ENCODE results near the gene SPATA2.
"Not testable (repeated sequence)": the region's sequence is repeated elsewhere in the genome, so short reads cannot be mapped to it uniquely, and the experiment has no call there.

Gene SPATA2

DNA sequence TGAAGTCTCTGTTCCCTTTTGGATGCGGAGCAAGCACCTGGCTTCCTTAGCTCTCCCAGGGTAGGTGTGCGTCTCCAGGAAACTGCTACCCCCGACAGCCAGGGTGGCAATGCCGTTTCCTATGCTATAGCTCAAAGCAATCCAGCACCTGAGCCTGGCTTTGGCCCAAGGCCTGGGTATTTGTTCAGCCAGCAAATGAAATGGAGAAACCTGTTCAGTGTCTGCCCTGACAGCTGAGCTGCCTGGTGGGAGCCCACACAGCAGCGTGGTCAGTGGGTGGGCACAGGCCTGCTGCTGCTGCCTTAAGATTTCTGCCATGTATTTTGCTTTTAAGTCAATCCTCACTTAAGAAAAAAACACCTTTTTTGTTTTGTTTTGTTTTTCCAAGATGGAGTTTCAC, 13.7 kb downstream of the SPATA2 start:
- DNase-seq (ENCODE audit: low spot score) = no peak

DNA sequence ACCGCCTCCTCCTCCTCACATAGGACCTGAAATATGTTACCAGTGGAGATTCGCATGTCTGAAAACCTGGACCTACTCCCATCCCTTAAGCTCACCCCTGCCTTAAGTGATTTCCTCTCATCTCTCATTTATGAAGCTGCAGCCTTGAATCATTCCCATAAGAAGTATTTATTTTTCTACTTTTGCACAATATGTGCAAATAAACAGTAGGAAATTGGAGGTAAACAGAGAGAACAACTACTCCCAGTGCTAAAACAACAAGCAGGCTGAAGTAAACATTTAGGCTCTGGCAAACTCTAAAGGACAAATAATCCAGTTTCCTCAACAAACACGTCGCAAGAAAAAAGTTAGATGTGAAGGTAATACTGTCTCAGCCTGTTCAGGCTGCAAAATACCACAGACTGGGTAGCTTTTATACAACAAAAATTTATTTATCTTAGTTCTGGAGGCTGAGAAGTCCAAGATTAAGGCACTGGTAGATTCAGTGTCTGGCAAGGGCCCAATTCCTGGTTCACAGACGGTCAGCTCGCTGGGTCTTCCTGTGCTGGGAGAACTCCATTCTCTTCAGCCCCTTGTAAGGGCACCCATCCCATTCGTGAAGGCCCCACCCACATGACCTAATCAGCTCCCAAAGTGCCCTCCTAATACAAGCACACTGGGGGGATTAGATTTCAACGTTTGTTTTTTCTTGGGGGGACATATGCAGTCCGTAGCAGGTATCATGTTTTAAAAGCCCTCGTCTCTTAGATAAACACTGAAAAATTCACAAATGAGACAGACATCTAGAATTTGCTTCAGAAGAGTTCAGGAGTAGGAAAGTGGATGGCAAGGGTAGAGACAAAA, 15.6 kb downstream of the SPATA2 start:
- DNase-seq (ENCODE audit: low spot score) = no peak

DNA sequence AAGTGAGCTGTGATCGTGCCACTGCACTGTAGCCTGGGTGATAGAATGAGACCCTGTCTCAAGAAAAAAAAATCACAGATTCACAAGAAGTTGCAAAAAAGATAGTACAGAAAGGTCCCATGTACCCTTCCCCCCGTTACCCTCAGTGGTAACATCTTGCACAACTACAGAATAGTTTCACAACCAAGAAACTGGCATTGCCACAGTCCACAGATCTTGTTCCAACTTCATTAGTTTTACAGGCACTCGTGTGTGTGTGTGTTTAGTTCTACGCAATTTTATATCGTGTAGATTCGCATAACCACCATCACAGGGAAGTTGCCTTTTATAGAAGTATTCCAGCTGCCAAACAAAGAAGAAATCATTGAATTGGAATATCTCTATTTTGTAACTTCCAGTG, 19.1 kb downstream of the SPATA2 start:
- DNase-seq (ENCODE audit: low spot score) = no peak

DNA sequence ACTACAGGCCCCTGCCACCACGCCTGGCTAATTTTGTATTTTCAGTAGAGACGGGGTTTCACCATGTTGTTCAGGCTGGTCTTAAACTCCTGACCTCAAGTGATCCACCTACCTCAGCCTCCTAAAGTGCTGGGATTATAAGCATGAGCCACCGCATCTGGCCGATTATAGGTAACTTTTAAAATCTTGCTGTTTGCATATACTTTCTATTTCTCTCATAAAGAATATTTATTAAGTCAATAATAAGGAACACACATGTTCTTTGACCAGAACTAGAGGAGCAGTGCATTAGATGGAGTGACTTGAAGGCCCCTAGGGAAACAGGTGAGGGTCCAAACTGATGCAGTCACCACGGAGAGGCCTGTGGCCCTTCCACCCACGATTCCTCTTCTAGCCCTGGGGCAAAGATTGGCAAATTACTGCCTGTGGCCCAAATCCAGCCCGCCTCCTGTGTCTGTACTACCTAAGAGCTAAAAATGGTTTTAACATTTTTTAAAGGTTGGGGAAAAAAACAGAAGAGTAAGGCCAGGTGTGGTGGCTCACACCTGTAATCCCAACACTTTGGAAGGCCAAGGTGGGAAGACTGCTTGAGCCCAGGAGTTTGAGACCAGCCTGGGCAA, 19.7 kb downstream of the SPATA2 start:
- not testable (repeated sequence) for DNase-seq (ENCODE audit: low spot score)

DNA sequence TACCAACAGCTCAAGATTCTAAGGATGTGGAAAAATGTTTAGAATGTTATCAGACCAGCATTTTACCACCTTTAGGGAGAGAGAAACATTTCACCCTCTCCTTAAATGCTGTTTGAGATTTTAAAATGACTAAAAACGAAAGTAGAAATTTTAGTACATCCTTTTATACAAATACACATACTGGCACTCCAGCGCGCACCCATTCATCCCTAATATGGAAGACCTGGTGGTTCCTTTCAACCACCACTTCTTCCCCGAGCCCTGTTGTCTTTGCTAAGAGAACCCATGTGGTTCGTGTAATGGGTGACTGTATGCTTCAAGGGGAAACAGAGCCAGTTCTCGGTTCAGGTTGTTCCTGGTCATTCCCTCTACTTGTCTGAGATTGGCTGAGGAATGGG, 21.3 kb downstream of the SPATA2 start:
- no peak for DNase-seq (ENCODE audit: low spot score)

DNA sequence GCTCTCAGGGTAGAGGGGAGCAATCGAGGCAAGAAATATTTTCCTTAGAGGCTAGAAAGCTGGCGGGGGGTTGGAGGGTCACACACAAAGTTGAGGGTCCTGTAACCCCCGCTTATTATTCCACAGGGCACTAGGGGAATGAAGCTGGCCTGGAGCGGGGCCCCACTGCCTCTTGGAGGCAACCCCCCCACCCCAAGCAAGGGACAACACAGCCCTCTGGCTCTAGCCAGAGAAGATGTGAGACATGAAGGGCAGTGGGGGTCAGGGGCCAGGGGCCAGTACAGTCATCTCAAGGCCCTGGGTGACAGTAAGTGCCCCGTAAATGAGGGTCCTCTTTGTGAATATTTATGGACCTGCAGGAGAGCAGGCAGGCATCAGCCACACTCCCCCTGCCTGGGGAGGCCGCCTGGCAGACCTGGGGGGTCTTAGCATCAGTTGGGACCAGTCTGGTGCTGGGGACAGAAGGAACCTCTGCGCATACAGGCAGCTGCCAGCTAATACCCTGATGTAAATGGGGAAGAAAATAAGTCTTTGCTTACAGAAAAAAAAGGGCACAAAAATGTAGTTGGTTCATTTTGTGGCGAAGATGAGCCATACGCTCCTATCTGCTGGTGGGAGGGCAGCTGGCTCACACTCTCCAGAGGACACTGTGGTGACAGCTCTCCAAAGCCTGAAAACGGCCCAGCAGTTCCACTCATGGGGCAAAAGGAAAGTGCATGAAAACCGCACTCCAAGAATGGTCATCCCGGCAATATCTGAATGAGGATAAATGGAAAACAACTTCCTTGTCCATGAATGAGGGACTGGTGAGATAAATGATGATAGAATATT, 21.9 kb downstream of the SPATA2 start:
- no peak for DNase-seq (ENCODE audit: low spot score)

DNA sequence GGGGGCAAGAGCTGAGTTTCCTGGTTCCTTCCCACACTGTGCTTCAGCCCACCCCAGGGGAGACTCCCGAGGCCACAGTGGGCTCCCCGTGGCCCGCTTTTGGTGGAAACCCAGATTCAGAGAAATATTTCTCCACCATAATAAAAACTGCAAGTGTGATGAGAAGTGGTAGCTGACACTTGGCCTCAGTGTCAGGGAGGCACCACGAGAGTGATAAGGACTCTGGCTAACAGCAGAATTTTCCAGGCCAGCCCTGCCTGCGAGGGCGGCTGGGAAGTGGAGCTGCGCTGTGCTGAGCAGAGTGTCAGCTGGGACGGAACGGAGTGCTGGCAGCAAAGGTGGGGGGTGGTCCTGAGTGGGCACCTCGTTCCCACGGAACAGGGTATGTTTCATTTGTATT, 22.5 kb downstream of the SPATA2 start:
- no peak for DNase-seq (ENCODE audit: low spot score)

DNA sequence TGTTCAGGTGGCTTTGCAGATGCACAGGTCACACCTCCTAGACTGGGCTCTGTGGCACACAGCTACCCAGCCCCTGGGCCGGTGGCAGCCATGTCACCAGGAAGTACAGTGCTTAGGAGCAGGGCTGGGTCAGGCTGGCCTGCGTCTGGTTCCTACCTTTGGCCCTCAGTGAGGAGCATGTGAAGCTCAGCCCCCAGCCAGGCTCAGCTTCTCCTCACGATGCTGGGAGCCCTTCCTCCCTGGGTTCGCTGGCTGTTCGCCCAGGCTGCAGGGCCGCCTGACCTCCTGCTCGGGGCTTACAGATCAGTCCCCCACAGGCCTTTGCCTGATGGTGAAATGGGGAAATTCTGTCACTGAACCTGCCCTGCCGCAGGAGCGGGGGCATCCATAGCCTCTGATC, 23.1 kb downstream of the SPATA2 start:
- DNase-seq (ENCODE audit: low spot score) = no peak

DNA sequence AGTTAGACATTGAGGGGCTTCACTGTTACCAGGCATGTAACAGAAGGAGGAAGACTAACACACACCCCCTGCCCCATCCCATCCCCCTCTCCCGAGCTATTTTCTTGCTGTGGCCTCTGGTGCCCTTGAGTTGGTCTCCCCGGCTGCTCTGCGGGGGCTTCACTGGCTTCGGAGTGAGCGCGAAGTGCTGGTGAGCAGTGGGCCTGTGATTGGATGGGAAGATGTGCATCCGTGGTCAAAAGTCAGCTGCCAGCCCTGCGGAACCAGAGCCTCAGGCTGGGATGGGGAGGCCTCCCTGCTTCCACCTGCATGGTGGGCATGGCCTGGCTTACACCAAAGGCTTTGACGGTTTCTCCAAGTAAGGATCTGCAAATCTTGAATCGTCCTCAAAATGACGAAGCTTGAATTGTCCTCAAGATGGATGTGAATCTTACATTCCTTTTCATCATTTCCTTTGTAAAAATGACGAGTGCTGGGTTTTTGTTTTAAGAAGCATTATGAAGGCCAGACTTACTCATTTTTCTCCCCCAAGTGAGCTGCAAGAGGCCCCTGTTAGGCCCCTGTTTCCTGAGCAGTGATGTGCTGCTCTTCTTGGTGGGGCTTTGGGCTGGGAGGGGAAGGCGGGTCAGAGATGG, 23.7 kb downstream of the SPATA2 start:
- no peak for DNase-seq (ENCODE audit: low spot score)

DNA sequence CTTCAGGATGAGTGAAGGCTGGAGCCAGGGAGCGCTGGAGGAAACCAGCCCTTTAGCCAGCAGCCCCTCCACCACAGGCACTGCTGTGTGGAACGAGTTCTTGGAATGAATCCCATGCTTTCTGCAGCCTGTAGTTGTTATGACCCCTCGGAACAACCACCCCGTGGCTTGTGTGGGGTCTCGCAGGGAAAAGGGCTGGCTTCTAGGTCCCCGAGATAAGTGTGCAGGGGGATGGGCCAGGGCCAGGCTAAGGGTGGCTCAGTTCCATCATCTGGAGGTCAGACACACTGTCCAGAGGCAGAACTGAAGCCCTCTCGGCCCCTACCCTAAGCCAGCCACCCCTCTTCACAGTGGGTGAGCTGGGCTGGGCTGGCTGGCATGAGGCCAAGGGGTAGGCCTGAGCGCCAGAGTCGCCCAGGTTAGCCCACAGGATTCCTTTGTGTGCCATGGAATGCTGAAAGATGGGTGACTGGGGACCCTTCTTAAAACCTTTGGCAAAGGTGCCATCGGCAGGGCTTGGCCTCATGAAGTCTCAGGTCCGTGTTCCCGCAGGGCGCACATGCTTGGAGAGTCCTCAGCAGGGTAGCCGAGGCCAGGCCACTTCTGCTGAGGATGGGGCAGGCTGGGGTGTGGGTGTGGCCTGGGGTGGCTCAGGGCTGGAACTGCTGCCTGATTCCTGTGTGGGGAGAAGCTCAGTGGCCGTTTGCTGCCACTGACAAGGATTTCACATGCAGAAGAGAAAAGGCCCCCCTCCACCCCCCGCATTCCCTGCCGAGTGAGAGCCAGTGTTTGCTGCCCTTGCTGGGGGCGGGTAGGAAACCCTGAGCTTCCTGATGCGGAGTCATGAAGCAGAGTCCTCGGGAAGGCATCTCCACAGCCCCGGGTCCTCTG, 24.6 kb downstream of the SPATA2 start:
- DNase-seq (ENCODE audit: low spot score) = no peak

DNA sequence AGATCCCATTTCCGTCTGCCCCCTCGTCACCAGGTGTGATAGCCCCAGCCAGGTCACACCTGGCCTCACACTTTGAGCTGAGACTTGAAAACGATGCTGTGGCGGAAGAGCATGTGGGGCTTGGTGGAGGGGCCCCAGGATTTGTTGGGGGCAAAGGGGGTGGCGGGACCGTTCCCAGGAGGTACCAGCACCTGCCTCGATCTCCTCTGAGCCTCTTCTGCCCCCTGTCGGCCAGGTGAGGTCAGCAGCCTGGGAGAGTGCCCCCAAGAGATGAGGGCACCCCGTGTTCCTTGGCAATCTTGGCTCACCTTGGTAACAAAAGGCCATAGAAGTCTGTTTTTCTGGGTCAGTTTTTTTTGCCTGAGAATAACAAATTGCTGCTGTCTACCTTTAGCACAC, 25.4 kb downstream of the SPATA2 start:
- no peak for DNase-seq (ENCODE audit: low spot score)

DNA sequence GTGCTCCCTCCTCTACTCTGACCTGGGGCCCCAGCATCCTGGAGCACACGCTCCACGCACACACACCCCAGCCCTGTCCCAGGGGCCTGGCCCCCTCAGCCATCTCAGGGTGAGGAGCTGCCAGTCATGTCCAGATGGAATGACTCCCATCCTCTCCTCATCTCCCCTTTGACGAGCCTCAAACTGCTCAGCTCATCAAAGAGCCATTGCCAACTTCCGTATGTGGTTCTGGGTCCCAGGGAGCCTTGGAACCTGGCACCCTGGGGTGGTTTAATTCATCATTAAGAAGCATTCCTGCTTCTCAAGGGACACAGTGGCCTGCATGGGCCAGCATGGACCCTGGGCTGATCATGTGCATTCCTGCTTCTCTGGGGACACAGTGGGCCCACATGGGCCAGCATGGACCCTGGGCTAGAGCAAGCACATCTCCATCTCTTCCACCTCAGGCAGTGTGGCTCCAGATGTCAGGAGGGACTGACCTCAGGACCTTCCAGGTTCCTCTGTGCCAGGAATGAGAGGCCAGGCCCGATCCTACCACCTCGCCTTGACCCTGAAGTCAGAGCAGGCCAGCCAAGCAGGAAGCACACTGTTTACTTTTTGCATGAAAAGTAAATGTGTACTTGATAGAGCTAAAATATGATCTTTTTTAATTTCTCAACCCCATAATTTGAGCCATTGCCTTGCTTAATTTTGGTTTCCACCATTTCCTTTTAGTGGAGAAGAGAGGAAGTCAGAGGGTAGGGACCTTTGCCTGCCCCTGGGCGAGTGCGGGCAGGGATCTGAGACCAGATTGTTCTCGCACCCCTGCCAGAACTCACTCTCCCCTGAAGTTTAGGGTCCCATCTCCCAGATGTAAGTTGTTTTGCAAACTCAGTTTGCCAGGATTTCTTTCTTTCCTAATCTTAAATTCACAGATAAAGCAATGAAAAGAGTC, 26.1 kb downstream of the SPATA2 start:
- no peak for DNase-seq (ENCODE audit: low spot score)

DNA sequence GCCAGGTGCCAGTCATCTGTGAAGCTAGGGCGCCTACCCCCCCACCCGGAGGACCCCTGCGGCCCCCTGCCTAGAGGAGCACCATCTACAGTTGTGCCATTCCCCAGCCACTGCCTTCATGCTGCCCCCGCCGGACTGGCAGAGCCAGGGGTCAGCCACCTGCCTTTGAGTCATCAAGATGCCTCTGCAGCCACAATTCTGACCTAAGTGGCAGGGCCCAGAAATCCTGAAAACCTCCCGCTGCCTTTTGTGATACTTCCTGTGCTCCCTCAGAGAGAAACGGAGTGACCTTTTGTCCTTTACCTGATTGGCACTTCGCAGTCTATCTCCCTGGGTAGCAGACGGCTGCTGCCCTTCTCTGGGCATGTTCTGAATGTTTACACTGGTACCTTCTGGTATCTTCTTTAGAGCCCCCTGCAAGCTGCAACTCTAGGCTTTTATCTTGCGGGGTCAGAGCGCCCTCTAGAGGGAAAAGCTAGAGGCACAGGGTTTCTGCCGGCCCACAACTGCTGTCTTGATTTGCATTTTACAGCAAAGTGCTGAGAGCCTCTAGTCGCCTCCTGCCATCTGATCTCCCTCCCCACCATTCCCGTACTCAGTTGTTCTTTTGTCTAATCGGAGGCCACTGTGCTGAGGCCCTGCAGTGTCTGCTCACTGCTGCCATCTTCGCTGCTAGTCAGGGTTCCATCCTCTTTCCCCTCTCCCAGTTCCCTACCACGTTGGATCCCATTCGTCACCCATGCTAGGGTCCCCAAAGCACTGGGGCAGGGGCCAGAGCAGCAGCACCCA, 26.9 kb downstream of the SPATA2 start:
- DNase-seq (ENCODE audit: low spot score) = peak; percentile 57

DNA sequence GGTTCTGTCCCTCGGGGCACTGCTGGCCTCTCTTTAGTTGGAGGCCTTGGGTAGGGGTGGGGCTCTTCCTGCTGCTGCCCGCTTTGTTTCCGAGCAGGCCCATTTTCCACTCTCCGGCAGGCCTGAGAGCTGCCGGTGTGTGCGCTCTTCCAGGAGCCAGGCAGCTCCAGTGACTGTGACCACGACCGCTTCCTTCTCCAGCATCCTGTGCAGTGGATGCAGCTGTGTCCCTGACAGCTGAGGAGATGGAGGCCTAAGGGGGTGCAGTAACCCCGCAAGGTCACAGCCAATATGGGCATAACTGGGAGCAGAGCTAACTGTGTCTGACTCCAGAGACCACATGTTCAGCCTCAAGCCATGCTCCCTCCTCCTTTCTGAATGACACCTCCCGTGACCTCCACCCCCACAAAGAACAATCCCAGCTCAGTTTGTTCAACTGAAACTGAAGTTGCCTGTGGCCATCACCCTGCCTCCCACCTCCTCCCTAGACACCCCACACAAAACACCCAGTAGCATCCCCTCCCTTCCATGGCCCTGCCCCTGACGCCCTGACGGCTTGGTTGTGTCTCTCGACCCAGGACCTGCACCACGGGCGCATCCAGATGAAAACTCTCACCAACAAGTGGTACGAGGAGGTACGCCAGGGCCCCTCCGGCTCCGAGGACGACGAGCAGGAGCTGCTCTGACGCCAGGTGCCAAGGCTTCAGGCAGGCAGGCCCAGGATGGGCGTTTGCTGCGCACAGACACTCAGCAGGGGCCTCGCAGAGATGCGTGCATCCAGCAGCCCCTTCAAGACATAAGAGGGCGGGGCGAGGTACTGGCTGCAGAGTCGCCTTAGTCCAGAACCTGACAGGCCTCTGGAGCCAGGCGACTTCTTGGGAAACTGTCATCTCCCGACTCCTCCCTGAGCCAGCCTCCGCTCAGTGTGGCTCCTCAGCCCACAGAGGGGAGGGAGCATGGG, 27.8 kb downstream of the SPATA2 start:
- peak; percentile 47 for DNase-seq (ENCODE audit: low spot score)

DNA sequence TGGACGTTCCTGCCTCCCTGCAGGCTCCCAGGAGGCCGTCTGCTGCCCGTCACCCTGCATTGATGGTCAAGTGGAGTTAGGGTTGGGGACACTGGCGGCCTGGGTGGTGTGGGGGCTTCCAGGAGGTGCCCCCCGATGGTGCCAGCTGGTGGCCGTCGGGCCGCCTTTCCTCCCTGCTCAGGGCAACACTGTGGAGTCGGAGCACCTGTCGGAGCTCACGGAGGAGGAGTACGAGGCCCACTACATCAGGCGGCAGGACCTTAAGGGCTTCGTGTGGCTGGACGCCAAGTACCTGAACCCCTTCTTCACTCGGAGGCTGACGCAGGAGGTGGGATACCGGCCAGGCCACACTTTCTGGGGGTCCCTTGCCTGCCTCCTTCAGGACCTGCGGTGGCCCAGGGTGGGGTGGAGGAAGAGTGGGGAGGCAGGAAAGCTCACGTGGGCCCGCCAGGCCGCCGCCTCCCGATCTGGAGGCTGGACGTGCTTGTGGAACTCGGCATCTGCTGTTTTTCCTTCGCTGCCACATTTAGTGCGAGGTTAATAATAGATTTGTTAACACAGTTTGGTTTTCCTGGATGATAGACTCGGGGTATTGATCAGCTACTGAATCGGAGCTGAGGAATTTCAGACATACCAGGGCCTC, 28.6 kb downstream of the SPATA2 start:
- DNase-seq (ENCODE audit: low spot score) = no peak

DNA sequence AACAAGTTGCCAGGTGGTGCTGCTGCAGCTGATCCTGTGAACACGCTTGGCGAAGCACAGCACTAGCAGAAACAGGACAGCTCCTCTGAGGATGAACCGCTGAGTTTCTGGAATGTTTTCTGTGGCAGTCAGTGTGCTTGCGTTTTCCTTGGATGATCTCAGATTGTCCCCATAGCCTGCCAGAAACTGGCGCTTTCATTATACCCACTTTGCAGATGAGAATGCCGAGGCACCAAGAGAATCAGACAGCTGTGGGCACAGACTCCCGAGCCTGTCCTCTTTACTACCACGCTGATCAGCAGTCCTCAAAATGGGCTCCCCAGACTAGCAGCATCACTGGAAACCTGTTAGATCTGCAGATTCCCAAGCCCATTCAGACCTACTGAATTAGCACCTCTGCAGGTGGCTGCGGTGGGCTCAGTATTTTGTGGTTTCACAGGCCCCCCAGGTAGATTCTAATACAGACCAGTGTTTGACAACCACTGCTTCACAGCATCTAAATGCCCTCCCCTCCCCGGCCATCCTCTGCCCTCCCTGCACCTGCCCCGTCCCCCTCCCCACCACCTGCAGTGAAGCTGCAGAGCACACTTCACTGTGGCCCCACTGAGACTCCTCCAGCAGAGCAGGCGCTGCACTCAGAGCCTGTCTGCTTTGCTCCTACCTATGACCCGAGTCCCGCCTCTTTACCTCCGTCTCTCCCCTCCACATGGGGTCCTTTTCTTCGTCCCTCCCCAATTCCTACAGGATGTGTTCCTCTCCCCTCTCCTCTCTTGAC, 29.6 kb downstream of the SPATA2 start:
- no peak for DNase-seq (ENCODE audit: low spot score)

DNA sequence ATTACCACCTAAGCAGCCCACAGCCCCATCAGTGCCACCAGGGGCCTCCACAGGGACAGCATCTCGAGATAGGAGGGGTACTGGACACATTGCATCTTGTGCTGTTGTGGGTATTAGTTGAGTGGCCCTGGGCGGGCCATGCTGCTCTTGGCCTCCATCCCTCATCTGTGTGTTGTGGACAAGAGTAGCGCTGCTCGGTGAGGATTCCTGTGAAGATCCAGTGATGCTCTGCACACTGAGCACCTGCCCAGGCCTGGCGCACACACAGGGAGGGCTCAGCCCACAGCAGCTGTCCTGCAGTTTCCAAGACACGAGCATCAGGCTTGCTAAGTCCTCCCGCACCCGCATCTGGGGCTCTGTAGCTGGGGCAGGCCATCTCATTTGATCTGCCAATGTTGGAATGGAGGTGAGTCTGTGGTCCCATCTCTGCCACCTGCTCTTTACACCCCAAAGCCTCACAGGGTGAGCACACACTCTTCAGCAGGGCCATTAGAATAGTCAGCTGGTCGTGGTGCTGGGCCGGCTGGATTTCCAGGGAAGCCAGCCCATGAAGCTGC, 32.0 kb downstream of the SPATA2 start:
- DNase-seq (ENCODE audit: low spot score) = no peak
